ENCODE data around the gene GATA1. TPM values are rescaled to one million over a fixed set of nuclear protein-coding genes. Genes with fewer than 3 reads are reported as not detected.

The GATA1 gene
- total RNA-seq = under 1 TPM in 1 of 4 donors, not detected in 3; 0.35 TPM

DNA sequence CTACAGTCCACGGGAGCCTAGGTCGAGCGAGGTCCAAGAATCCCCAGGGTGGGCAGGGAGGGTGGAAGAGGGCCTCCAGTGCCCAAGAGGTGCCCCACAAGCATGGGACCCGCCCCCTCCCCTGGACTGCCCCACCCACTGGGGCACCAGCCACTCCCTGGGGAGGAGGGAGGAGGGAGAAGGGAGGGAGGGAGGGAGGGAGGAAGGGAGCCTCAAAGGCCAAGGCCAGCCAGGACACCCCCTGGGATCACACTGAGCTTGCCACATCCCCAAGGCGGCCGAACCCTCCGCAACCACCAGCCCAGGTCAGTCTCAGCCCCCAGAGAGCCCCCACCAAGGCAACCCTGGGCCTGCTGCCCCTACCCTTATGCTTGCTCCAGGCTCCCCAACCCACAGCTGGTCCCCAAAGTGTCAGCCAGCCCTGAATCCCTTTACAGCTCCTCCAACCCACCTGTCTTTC lies at the start of gene GATA1:
Gene GATA1 (plus strand): TSS at position 250 of the 460 bp plus-strand sequence. CDS start 4,520 bp downstream, outside the sequence.
- Histone ChIP-seq H3K4me3 (no peak within 1 kb of the TSS), H3K27ac (no peak within 1 kb of the TSS), H3K36me3 (no peaks in the 10 kb centered on the region), H3K4me1 (no peaks in the 10 kb centered on the region), H3K27me3 (no peaks in the 10 kb centered on the region), H3K9me3 (no peaks in the 10 kb centered on the region)
- intact Hi-C loops (cut with DNase I; ENCODE audit: low total_unique reads) = no loop called here
- TF ChIP-seq POLR2A (IDR thresholded peaks at IDR 0.05) (no peak), CTCF (IDR thresholded peaks at IDR 0.05) (no peak)
- no peak for DNase-seq

- Histone ChIP-seq H3K9me3 (no peaks in the 10 kb centered on the region), H3K4me3 (peak overlapping the region; percentile 18 to 48), H3K36me3 (no peaks in the 10 kb centered on the region), H3K27ac (peak overlapping the region in 1 of 2 donors; percentile 41), H3K27me3 (no peaks in the 10 kb centered on the region), H3K4me1 (no peaks in the 10 kb centered on the region)
- TF ChIP-seq POLR2A (IDR thresholded peaks at IDR 0.05) (no peak), CTCF (IDR thresholded peaks at IDR 0.05) (no peak)
- no peak for DNase-seq
- intact Hi-C loops (cut with DNase I; ENCODE audit: low total_unique reads) = no loop called here
Measured at GRCh38 chrX:48736878-48737212, 49.5 kb upstream of the GATA1 start.

GRCh38 chrX:48737213-48737938 lies 49.0 kb upstream of the GATA1 start:
- TF ChIP-seq CTCF (IDR thresholded peaks at IDR 0.05) (no peak), POLR2A (IDR thresholded peaks at IDR 0.05) (peak; percentile 16 to 53)
- H3K36me3 ChIP-seq = no peaks in the 10 kb centered on the region
- DNase-seq = peak; percentile 89 to 93
- H3K4me3 ChIP-seq = peak overlapping the region; percentile 48 to 49
- H3K4me1 ChIP-seq = no peaks in the 10 kb centered on the region
- intact Hi-C loops (cut with DNase I; ENCODE audit: low total_unique reads) = no loop called here
- H3K27ac ChIP-seq = peak overlapping the region; percentile 86 to 88
- H3K9me3 ChIP-seq = no peaks in the 10 kb centered on the region
- H3K27me3 ChIP-seq = no peaks in the 10 kb centered on the region

DNA sequence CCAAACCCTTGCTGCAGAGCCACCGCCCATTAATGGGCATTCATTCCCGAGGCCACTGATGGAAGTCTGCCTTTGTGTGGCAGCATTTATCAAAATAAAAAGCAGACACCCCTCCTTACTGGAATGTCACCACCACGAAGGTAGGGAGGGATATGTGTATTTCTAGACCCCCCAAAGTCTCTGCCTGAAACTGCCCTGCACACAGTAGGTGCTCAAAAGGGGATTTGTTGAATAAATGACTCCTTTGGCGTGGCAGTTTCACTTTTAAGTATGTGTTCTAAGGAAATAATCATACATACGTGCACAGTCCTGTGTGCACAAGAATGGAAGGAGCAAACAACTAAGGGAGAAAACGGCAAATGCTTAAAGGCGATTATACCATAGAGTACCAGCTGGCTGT lies 48.5 kb upstream of the GATA1 start:
- Histone ChIP-seq H3K27me3 (no peaks in the 10 kb centered on the region), H3K9me3 (no peaks in the 10 kb centered on the region), H3K36me3 (no peaks in the 10 kb centered on the region), H3K4me1 (no peaks in the 10 kb centered on the region), H3K27ac (peak overlapping the region; percentile 86 to 88), H3K4me3 (peak overlapping the region in 1 of 2 donors; percentile 49)
- intact Hi-C loops (cut with DNase I; ENCODE audit: low total_unique reads) = no loop called here
- TF ChIP-seq CTCF (IDR thresholded peaks at IDR 0.05) (no peak), POLR2A (IDR thresholded peaks at IDR 0.05) (no peak)
- DNase-seq = no peak

GRCh38 chrX:48741834-48742233 lies 44.6 kb upstream of the GATA1 start:
- intact Hi-C loops (cut with DNase I; ENCODE audit: low total_unique reads) = no loop called here
- Histone ChIP-seq H3K36me3 (no peaks in the 10 kb centered on the region), H3K9me3 (no peaks in the 10 kb centered on the region), H3K4me1 (no peaks in the 10 kb centered on the region), H3K27ac (no peak overlapping the region), H3K4me3 (no peak overlapping the region), H3K27me3 (no peaks in the 10 kb centered on the region)
- no peak for DNase-seq
- TF ChIP-seq POLR2A (IDR thresholded peaks at IDR 0.05) (no peak), CTCF (IDR thresholded peaks at IDR 0.05) (no peak)

Data from uterus (tissue), 4 donors.